Common myeloid progenitor, CD34-positive (primary cell): ENCODE data around the gene HSD11B2.

Source experiments
- CTCF ChIA-PET: fragments of 350-600 bp; sonication (Branson Sonifier 250); formaldehyde crosslinking; loops from one replicate; lab custom pipeline; 2021; ENCODE audit warnings: antibody characterized with exemption; lab: Charles Lee
- POLR2A ChIA-PET: fragments of 350-600 bp; sonication (Branson Sonifier 250); formaldehyde crosslinking; loops from one replicate; lab custom pipeline; 2021; ENCODE audit warnings: antibody characterized with exemption; lab: Charles Lee
- DNase-seq, 3 donors: peaks; one replicate each; pipeline versions ENCODE4 v3.0.0 to v3.0.0-alpha.2; 2013
- H3K27ac ChIP-seq, 2 experiments: 1 replicate in 1 of 2; 2 replicates in 1 of 2; pipeline ENCODE4 v1.7.0; 2013; ENCODE audit warnings: inconsistent platforms in 2 of 2, low read length in 2 of 2, mild to moderate bottlenecking in 2 of 2, low read depth in 1 of 2, moderate library complexity in 1 of 2; ENCODE audit not compliant: severe bottlenecking in 2 of 2, insufficient read depth in 1 of 2, poor library complexity in 1 of 2
- H3K27me3 ChIP-seq, 5 experiments: replicated peaks in 2 of 5; 1 replicate in 3 of 5; 2 replicates in 2 of 5; pipeline versions ENCODE4 v1.6.1 to v1.7.0; 2013; ENCODE audit warnings: low read length in 4 of 5, mild to moderate bottlenecking in 2 of 5, moderate library complexity in 2 of 5, inconsistent platforms in 1 of 5; ENCODE audit not compliant: insufficient read depth in 5 of 5, control insufficient read depth in 4 of 5
- H3K36me3 ChIP-seq, 4 experiments: 1 replicate in 2 of 4; 2 replicates in 2 of 4; pipeline versions ENCODE4 v1.6.1 to v1.7.0; 2013; ENCODE audit warnings: low read length in 3 of 4, control low read depth in 1 of 4, mild to moderate bottlenecking in 1 of 4; ENCODE audit not compliant: control insufficient read depth in 4 of 4, insufficient read depth in 4 of 4
- H3K4me1 ChIP-seq, 4 experiments: 1 replicate in 3 of 4; 2 replicates in 1 of 4; pipeline versions ENCODE4 v1.6.1 to v1.7.1; 2013; ENCODE audit warnings: low read length in 3 of 4, mild to moderate bottlenecking in 3 of 4, control low read depth in 1 of 4, inconsistent platforms in 1 of 4, moderate library complexity in 1 of 4; ENCODE audit not compliant: control insufficient read depth in 4 of 4, insufficient read depth in 4 of 4; ENCODE audit errors: control extremely low read depth in 1 of 4
- H3K4me3 ChIP-seq, 7 experiments: 1 replicate in 4 of 7; 2 replicates in 3 of 7; pipeline versions ENCODE4 v1.5.1 to v1.7.0; 2013; ENCODE audit warnings: mild to moderate bottlenecking in 7 of 7, low read length in 6 of 7, moderate library complexity in 6 of 7, inconsistent platforms in 2 of 7, low read depth in 2 of 7, control low read depth in 1 of 7; ENCODE audit not compliant: insufficient read depth in 4 of 7, control insufficient read depth in 1 of 7; ENCODE audit errors: extremely low read depth in 1 of 7
- H3K9me3 ChIP-seq, 5 experiments: 1 replicate in 4 of 5; 2 replicates in 1 of 5; pipeline versions ENCODE4 v1.6.1 to v1.7.1; 2013; ENCODE audit warnings: low read length in 4 of 5, mild to moderate bottlenecking in 2 of 5, inconsistent platforms in 1 of 5, low read depth in 1 of 5, moderate library complexity in 1 of 5; ENCODE audit not compliant: control insufficient read depth in 4 of 5, insufficient read depth in 2 of 5; ENCODE audit errors: control extremely low read depth in 1 of 5
- WGBS: methylation state at CpG from one replicate; pipeline ENCODE4 v1.1.5; 2013; ENCODE audit not compliant: insufficient coverage; 5-methylcytosine and 5-hydroxymethylcytosine counted together

Gene HSD11B2

GRCh38 chr16:67407176-67407787, 23.6 kb upstream of the HSD11B2 start:
- no peaks in the 10 kb centered on the region for H3K9me3 ChIP-seq
- 96% methylated on average over 7 of the region's 7 CpGs for WGBS
- H3K4me3 ChIP-seq = no peak overlapping the region
- no peak overlapping the region for H3K27ac ChIP-seq
- H3K4me1 ChIP-seq = peaks cover 0 to 8% (median 4%) of the 10 kb centered on the region in 4 experiments
- DNase-seq = no peak
- ChIA-PET CTCF (interaction anchor here (1.2 to 1.4 kb wide), 2 partner anchors 8 to 143 kb away, joined by 4 to 7 read pairs; no protein-coding TSS in a partner anchor), POLR2A (no interaction called here)
- H3K36me3 ChIP-seq = no peaks in the 10 kb centered on the region
- H3K27me3 ChIP-seq = no peaks in the 10 kb centered on the region

GRCh38 chr16:67407788-67408452, 23.0 kb upstream of the HSD11B2 start:
- no peaks in the 10 kb centered on the region for H3K36me3 ChIP-seq
- no peak for DNase-seq
- H3K9me3 ChIP-seq = no peaks in the 10 kb centered on the region
- 98% methylated on average over 4 of the region's 6 CpGs for WGBS
- no peak overlapping the region for H3K4me3 ChIP-seq
- H3K27ac ChIP-seq = no peak overlapping the region
- CTCF ChIA-PET = interaction anchor here (1.0 to 1.4 kb wide), 3 partner anchors 9 to 144 kb away, joined by 3 to 7 read pairs (median 4); no protein-coding TSS in a partner anchor
- H3K4me1 ChIP-seq = peaks cover 0 to 8% (median 4%) of the 10 kb centered on the region in 4 experiments
- H3K27me3 ChIP-seq = no peaks in the 10 kb centered on the region
- POLR2A ChIA-PET = no interaction called here

- DNase-seq = no peak
- Histone ChIP-seq H3K36me3 (no peaks in the 10 kb centered on the region), H3K4me1 (no peaks in the 10 kb centered on the region), H3K4me3 (no peak overlapping the region), H3K9me3 (no peaks in the 10 kb centered on the region), H3K27ac (no peak overlapping the region), H3K27me3 (no peaks in the 10 kb centered on the region)
- ChIA-PET CTCF (no interaction called here), POLR2A (no interaction called here)
- WGBS = 94% methylated on average over 8 of the region's 9 CpGs
Measured at GRCh38 chr16:67409631-67410030, 21.3 kb upstream of the HSD11B2 start.

GRCh38 chr16:67411339-67411738, 19.6 kb upstream of the HSD11B2 start:
- H3K27ac ChIP-seq = no peak overlapping the region
- no peaks in the 10 kb centered on the region for H3K36me3 ChIP-seq
- 96% methylated on average over 2 of the region's 3 CpGs for WGBS
- peaks cover 0 to 8% (median 6%) of the 10 kb centered on the region in 4 experiments for H3K4me1 ChIP-seq
- CTCF ChIA-PET = interaction anchor here (1.8 kb wide), 1 partner anchor 12 kb away, joined by 4 read pairs; no protein-coding TSS in a partner anchor
- POLR2A ChIA-PET = no interaction called here
- no peak for DNase-seq
- H3K9me3 ChIP-seq = no peaks in the 10 kb centered on the region
- no peaks in the 10 kb centered on the region for H3K27me3 ChIP-seq
- H3K4me3 ChIP-seq = no peak overlapping the region

GRCh38 chr16:67412294-67412693, 18.6 kb upstream of the HSD11B2 start:
- Histone ChIP-seq H3K27me3 (peaks cover 0 to under 1% (median 0%) of the 10 kb centered on the region in 5 experiments), H3K4me1 (peaks cover 0 to 14% (median 12%) of the 10 kb centered on the region in 4 experiments), H3K4me3 (no peak overlapping the region), H3K36me3 (no peaks in the 10 kb centered on the region), H3K27ac (no peak overlapping the region), H3K9me3 (no peaks in the 10 kb centered on the region)
- 82% methylated on average over 1 of the region's 2 CpGs for WGBS
- POLR2A ChIA-PET = interaction anchor here (0.6 kb wide), 1 partner anchor 145 kb away, joined by 5 read pairs; no protein-coding TSS in a partner anchor
- CTCF ChIA-PET = interaction anchor here (0.6 to 6.8 kb wide), 5 partner anchors 11 to 152 kb away, joined by 3 to 49 read pairs (median 4); no protein-coding TSS in a partner anchor
- no peak for DNase-seq

- DNase-seq = no peak
- WGBS = 95% methylated on average over 5 of the region's 6 CpGs
- Histone ChIP-seq H3K4me3 (no peak overlapping the region), H3K4me1 (peaks cover 0 to 14% (median 12%) of the 10 kb centered on the region in 4 experiments), H3K9me3 (no peaks in the 10 kb centered on the region), H3K36me3 (no peaks in the 10 kb centered on the region), H3K27ac (no peak overlapping the region), H3K27me3 (peaks cover 0 to 1% (median 0%) of the 10 kb centered on the region in 5 experiments)
- POLR2A ChIA-PET = interaction anchor here (0.6 kb wide), 1 partner anchor 159 kb away, joined by 5 read pairs; no protein-coding TSS in a partner anchor
- CTCF ChIA-PET = interaction anchor here (0.7 to 6.8 kb wide), 7 partner anchors 12 to 136 kb away, joined by 3 to 49 read pairs (median 4); no protein-coding TSS in a partner anchor
Measured at GRCh38 chr16:67413978-67414911, 16.7 kb upstream of the HSD11B2 start.
